Measurements from ENCODE around the gene RPRD1B.

The RPRD1B gene

DNA sequence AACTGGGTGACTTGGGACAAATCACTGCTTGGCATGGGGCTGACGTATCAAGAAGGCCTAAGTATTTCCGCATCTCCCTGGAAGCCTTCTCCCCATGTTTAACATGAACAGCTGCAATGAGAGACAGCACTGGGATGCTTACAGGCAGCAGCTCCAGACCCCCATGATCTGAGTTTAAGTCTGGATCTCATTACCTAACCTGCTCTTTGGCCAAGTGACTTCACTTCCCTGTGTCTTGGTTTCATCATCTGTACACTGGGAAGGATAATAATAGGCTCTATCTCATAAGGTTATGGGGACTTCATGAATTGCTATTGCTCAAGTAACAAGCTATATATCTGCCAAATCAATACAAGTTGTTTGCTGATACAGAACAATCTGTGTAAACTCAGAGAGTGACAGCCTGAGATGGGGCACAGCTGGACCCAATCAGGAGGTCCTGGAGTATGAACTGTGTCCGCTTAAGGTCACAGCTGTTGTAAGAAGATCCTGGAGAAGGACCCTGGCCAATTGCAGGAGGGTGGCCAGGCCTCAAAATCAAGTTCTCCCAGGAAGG, 75.5 kb downstream of the RPRD1B start:
- no peak for DNase-seq

DNA sequence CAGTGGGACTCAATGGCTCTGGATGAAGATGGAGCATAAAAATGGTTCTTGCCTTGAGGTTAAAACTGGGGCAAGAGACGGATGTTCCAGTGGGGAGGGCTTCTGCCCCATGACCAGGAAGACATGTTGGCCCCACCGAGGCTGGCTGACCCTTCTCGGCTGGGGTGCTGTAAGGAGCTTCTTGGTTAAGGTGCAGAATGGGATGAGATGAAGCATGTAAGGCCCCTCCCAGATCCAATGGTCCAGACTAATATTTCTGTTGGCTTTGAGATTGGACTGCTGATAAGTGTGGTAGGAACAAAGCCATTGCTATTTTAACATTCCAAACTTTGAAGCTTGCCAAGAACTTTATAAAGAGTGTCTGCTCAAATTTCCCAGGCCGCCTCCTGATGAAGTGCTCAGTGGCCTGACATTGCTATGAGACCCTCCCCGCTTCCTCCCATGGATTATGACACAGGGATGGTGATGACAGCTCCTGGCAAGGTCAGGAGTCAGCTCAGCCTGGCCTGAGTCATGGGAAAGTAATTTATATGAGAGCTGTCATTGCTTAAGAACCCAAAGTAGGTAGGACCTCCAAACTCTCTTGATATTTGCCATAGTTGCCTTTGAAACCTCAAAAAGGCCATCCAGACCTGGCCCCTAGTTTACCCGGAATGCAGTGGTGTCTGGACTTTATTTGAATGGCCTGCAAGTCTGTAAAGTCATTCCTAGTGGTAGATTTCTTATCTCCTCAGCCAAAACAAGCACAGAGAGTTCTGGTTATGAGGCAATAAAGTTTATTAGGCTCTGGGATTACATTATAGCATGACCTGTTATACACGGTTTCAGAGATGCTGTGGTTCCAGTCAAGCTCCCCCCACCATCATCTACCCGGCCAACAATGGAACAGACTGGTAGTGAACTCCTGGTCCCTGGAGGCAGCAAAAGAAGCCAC, 76.3 kb downstream of the RPRD1B start:
- DNase-seq, result no peak

DNA sequence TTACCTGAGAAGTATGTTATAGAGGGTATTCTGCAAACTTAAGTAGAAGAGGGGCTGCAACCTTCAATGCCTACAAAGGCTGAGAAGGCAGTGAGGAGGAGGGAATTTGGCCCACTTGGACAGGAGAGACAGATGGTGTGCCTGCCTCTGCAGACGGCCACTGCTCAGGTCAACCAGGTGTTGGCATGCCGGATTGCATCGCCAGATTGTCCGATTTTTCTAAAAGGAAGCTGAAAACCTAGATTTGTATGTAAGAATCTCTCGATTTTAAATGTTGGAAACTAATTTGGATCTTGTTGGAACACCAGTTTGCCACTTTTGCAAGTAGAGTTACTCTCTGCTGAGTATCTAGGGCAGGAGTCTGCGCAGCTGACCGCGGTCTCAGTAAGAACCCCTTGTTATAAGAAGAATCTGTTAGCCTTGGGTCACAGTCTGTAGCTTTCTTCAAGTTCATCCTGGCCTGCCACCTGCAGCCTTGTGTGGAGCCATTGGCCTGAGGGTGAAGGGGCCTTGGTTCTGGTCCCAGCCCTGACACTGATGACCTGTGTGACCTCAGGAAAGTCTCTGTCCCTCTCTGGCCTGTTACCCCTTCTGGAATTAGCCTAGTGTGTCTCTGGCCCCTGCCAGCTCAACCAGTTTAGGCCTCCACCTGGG, 77.1 kb downstream of the RPRD1B start:
- no peak for DNase-seq

GRCh38 chr20:38111366-38112232, 78.1 kb downstream of the RPRD1B start:
- DNase-seq, result no peak

DNA sequence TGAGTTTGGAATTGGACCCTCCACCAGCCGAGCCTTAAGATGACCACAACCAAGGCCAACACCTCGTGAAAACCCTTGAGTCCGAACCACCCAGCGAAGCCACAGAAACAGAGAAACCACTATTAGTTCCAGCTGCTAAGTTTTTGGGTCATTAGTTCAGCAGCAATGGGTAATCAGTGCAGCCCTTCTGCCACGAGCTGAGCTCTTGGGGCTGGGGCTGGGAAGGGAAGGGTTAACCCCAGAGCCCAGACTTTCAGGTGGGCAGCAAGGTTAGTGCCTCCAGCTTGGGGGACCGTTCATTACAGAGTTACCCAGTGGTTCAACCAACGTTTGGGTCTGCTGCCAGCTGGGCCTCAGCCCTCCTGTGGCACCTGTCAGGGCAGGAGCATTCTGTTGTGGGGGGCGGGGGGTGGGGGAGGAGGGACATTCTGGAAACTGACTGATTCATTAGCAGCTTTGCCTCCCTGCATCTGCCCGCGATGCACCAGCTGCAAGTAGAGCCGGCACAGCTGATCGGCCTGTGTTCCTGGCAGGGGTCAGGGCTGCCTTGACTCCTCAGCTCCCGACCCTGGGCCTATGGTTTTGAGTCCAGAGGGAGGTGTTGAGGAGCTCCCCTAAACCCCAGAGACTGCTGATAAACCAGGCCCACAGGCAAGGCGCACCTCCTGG, 78.8 kb downstream of the RPRD1B start:
- DNase-seq, result no peak

DNA sequence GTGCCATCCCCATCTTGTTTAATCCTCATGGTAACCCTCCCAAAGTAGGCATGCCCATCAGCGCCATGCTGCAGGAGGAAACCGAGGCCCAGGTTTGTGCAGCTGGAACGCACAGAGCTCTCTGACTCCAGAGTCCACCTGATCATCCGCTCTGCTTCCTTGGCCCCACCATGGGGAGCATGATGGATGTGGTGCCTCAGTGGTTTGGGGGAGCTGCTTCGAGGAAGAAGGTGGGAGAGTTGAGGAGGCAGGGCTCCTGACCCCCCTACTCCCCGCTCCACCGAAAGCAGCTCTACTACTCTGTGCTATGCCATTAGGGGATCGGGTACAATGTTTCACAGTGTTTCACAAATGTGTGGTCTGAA, 79.4 kb downstream of the RPRD1B start:
- no peak for DNase-seq

GRCh38 chr20:38113401-38114325, 80.1 kb downstream of the RPRD1B start:
- no peak for DNase-seq

DNA sequence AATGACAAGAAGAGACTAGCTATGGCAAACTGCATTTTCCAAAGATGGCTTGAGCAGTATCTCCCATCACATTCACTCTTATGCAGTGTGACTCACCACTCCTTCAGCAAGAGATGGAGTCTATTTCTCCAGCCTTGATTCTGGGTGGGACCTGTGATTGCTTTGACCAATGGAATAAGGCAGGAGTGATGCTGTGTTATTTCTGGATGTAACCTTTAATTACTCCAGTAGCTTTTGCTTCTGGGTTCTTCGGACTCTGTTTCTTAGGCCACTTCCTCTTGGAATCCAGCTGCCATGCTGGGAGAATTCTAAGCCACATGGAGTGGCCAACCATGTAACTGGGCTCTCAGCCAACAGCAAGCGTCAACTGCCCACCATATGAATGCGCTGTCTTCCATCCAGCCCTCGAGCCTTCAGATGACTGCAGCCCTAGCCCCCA, 80.8 kb downstream of the RPRD1B start:
- DNase-seq, result no peak

DNA sequence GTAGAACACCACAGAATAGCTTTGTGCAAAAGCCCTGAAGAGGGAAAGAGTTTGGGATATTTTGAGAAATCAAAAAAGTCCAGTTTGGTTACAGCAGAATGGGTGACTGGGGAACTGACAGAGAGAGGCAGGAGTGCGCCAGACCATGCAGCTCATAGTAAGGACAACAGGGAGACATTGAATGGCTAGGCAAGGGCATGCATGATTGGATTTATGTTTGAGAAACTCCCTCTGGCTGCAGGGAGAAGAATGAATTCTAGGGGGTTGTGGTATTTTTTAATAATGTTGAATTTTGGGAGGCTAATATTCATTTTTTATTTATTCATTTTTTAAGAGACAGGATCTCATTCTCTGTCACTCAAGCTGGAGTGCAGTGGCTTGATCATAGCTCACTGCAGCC, 81.7 kb downstream of the RPRD1B start:
- DNase-seq, result no peak

GRCh38 chr20:38115896-38116295, 82.3 kb downstream of the RPRD1B start:
- DNase-seq, result no peak

- no peak for DNase-seq
These were observed 83.0 kb downstream of the RPRD1B start for GRCh38 chr20:38116409-38117165.

GRCh38 chr20:38117205-38117604, 83.7 kb downstream of the RPRD1B start:
- no peak for DNase-seq

- no peak for DNase-seq
These were observed 84.1 kb downstream of the RPRD1B start for GRCh38 chr20:38117635-38118034.

DNA sequence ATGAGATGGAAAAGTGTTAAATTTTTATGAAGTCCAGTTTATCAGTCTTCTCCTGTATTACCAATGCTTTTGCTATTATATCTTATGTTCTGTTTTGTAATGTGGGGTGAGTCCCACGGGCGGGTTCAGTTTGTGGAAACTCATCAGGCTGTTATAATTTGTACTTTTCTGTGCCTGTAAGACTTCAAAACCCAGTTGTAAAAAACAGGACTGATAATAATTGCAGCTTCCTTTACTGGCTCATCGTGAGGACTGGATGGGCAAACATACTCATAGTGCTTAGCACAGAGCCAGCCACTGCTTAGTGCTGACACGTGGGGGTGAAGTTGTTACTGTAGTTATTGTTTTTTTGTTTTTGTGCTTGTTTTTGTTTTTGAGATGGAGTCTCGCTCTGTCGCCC, 85.9 kb downstream of the RPRD1B start:
- DNase-seq, result no peak

GRCh38 chr20:38120625-38120988, 87.1 kb downstream of the RPRD1B start:
- no peak for DNase-seq

DNA sequence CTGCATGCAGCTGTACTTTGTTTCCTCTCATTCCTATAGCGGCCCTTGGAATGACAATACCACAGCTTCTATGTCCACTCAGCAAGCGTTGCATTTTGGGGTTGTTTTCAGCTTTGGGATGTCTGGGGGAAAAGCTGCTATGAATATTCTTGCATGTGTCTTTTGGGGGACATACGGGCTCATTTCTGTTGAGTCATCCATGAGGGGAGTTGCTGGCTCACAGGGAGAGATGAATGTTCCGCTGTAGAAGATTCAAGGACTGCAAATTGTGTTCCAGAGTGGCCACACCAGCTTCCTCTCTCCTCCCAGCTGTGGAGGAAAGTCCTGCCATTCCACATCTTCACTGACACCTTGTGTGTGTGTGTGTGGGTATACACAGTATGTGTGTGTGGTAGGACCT, 88.2 kb downstream of the RPRD1B start:
- DNase-seq, result no peak

DNA sequence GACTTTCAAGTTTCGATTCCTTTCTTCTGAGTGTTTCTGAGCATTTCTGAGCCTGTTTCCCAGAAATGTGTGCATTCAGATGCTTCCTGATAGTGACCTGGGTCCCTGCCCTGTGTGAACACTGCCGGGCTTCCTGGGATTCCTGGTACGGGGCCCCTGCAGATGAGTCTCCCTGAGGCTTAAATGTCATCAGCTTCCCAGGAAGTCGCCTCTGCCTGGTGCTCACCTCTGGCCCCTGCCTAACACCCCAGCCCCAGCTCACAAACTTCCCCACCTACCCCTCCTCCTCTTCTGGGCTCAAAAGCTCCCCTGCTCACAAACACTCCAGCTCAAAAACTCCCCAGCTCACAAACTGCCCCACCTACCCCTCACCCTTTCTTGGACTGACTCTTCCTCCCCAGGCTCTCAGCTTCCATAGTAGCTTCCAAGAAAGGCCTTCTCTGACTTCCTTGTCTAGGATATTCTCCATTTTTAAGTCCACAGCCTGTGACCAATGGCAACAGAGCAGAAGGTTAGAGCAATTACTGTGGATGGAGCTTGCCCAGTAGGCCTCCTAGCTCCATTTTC, 89.6 kb downstream of the RPRD1B start:
- DNase-seq, result no peak

GRCh38 chr20:38125157-38126056, 91.9 kb downstream of the RPRD1B start:
- no peak for DNase-seq
